ENCODE data around the gene BRIX1. TPM values are rescaled to one million over a fixed set of nuclear protein-coding genes. Genes with fewer than 3 reads are reported as not detected.
"Not testable (repeated sequence)": the region's sequence is repeated elsewhere in the genome, so short reads cannot be mapped to it uniquely, and the experiment has no call there.

The BRIX1 gene
- total RNA-seq, 2 donors from 2014 or later = 62.2 to 73.9 TPM

DNA sequence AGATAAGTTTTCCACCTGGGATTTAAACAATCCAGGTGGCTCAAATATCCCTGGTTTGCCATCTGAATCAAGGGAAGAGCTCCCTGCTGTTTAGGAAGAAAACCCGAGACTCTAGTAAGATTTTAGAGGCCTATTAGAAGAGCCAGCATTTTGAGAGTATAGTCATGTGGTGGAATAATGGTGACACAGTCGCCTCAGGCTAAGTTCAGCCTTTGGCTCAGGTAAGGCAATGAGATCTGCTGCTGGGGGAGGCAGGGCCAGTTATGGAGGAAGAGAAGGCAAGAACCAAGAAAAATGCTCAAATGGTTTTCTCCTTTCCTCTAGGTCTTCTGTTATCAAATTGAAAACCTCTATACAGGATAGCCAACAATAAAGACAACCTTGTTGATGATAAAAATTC is 16.4 kb upstream of the BRIX1 start:
- DNase-seq (ENCODE audit: low spot score in 2 of 2) = no peak
- no peaks in the 10 kb centered on the region for H3K9me3 Mint-ChIP-seq
- ATAC-seq = no peak
- no peaks in the 10 kb centered on the region for H3K36me3 Mint-ChIP-seq
- H3K27ac Mint-ChIP-seq = no peak overlapping the region

DNA sequence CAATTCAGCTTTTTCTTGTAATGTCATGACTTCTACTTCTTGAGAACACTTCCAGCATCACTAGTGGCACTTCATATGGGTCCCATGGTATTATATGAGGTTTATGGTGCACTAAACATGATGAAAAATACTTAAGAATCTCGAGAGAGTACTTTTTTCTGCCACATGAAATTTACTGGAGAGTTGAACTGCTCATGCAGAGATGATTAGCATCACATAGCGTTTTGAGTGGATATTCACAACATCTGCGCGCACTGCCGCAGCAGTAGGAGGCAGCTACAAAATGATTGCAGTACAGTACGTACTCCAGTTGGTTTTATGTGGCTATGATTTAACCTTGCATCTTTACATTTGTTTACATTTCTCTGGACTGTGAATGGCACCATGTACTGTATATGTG is 14.9 kb upstream of the BRIX1 start:
- Mint-ChIP-seq H3K36me3 (peaks cover 0 to 4% of the 10 kb centered on the region in 2 donors), H3K27ac (no peak overlapping the region), H3K9me3 (no peaks in the 10 kb centered on the region)
- ATAC-seq = no peak
- no peak for DNase-seq (ENCODE audit: low spot score in 2 of 2)

DNA sequence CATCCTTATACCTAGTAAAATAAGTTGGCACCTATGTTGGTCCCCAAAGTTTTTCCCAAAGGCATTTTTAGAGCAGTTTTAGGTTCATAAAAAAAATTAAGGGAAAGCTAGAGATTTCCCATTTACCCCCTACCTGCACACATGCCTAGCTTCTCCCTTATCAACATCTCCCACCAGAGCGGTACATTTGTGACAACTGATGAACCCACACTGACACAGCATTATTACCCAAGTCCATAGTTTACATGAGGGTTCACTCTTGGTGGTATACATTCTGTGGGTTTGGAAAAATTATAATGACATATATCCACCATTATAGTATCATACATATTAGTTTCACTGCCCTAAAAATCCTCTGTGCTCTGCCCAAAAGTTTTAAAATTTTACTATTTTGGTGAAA is 12.3 kb upstream of the BRIX1 start:
- peaks cover under 1 to 4% of the 10 kb centered on the region in 2 donors for H3K36me3 Mint-ChIP-seq
- ATAC-seq (no peak), DNase-seq (ENCODE audit: low spot score in 2 of 2) (no peak)
- H3K9me3 Mint-ChIP-seq = no peaks in the 10 kb centered on the region
- peak overlapping the region in 1 of 2 donors; percentile 38 for H3K27ac Mint-ChIP-seq

DNA sequence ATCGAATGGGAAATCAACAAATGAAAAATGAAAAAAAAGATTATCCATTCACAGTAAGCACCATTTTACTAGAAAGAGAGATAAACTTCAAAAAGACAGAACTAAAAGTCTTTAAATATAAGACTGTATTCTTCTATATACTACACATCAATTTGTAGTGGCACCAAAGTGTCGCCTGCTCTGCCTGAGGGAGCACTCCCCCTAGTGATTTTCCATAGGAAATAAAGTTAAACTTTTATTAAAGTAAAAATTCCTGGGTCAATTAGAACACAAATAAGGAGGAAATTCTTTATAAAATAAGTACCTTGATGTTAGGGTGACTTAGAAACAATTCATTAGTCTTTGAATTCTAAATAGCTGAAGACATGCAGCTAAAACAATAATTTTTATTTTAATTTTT is 9.9 kb upstream of the BRIX1 start:
- no peak overlapping the region for H3K27ac Mint-ChIP-seq
- H3K36me3 Mint-ChIP-seq = peaks cover 4 to 12% of the 10 kb centered on the region in 2 donors
- H3K9me3 Mint-ChIP-seq = no peaks in the 10 kb centered on the region
- ATAC-seq = no peak
- no peak for DNase-seq (ENCODE audit: low spot score in 2 of 2)

DNA sequence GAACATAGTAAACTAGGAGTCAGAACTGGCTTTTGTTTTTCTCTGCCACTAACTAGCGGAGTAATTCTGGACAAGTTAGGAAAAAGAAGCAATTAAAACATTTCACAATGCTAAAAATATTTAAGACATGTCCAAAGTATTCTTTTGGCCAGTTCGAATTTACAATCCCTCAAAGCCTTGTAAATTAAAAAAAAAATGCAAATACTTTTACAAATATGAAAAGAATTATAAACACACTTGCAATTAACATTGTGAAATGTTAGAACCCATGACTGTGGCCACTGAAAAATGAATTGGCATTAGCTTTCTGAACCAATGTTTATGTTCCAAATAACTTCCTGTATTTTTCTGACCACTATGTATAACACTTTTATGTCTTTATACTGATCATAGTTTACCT is 2.4 kb upstream of the BRIX1 start:
- DNase-seq (ENCODE audit: low spot score in 2 of 2) (no peak), ATAC-seq (no peak)
- no peak overlapping the region for H3K27ac Mint-ChIP-seq
- peaks cover 35 to 43% of the 10 kb centered on the region in 2 donors for H3K36me3 Mint-ChIP-seq
- no peaks in the 10 kb centered on the region for H3K9me3 Mint-ChIP-seq

DNA sequence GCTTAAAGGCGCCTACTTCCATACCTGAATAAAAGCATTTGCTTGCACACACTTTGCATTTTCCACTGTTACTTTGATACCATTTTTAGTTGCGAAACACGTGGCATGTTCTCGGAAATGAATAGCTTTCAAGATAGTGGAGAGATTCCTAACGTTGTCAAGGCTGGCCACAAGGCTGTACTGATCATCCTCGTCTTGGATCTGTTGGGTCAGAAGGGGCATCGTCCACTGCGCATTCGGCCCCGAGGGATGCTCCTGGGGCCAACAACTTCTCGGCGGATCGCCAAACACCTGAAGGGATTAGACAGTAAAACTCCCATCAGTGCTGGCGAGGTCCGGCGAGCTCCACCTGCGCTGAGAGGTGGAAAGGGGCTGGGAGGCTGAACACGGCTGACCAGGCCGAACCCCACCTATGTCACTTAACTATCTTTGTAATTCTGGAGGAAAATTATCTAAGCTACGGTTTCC is 806 bp upstream of the BRIX1 start:
- H3K27ac Mint-ChIP-seq = no peak overlapping the region
- H3K9me3 Mint-ChIP-seq = no peaks in the 10 kb centered on the region
- peak; percentile 7 to 43 for ATAC-seq
- DNase-seq (ENCODE audit: low spot score in 2 of 2) = no peak
- peaks cover 32 to 35% of the 10 kb centered on the region in 2 donors for H3K36me3 Mint-ChIP-seq

DNA sequence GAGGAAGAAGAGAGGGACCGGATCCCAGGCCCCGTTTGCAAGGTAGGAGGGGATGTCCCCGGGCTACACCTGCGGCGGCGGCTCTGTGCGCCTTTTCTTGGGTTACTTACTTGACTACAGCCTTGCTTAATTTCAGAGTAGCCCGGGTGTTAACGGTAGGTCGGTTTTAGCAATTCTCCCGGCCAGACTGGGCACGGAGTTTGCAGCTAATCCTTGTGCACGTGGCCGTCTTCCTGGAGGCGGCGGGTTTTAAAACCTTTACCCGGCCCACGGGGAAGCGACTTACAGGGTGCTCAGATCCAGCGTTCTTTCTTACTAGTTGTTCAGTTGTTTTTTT is 313 bp downstream of the BRIX1 start:
- ATAC-seq (peak in 1 of 2 donors; percentile 27), DNase-seq (ENCODE audit: low spot score in 2 of 2) (peak in 1 of 2 donors; percentile 15)
- peaks cover 30 to 35% of the 10 kb centered on the region in 2 donors for H3K36me3 Mint-ChIP-seq
- no peak overlapping the region for H3K27ac Mint-ChIP-seq
- no peaks in the 10 kb centered on the region for H3K9me3 Mint-ChIP-seq

DNA sequence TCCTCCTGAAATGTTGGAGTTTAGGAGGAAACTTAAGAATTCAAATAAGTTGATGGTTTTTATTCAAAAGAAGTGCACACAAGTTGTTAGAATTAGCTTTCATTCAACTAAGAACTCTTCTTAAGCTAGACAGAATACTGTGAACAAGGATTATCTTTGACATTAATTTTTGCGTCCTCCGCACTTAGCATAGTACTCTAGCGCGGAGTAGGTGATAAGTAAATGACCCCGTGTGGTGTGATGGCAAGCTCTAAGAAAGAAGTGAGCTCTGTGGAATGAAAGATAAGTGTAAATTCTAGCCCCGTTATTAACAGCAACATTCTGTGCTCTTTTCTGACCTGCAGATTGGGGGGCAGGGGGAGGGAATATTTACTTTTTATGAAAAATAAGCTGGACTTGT is 1.0 kb downstream of the BRIX1 start:
- ATAC-seq = no peak
- Mint-ChIP-seq H3K27ac (no peak overlapping the region), H3K36me3 (peaks cover 28 to 35% of the 10 kb centered on the region in 2 donors), H3K9me3 (no peaks in the 10 kb centered on the region)
- DNase-seq (ENCODE audit: low spot score in 2 of 2) = no peak

DNA sequence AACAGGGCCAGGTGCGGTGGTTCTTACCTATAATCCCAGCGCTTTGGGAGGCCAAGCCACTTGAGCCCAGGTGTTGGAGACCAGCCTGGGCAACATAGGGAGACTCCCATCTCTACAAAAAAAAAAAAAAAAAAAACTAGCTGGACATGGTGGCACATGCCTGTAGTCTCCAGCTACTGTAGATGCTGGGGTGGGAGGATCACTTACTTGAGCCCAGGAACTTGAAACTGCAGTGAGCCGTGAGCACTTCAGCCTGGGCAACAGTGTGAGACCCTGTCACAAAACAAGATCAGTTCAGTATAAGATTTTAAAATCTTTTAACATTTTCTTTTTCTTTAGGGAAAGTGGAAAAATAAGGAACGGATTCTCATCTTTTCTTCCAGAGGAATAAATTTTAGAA is 2.5 kb downstream of the BRIX1 start:
- Mint-ChIP-seq H3K36me3 (peaks cover 22 to 27% of the 10 kb centered on the region in 2 donors), H3K9me3 (no peaks in the 10 kb centered on the region), H3K27ac (peak overlapping the region in 1 of 2 donors; percentile 6)
- DNase-seq (ENCODE audit: low spot score in 2 of 2) (no peak), ATAC-seq (no peak)

DNA sequence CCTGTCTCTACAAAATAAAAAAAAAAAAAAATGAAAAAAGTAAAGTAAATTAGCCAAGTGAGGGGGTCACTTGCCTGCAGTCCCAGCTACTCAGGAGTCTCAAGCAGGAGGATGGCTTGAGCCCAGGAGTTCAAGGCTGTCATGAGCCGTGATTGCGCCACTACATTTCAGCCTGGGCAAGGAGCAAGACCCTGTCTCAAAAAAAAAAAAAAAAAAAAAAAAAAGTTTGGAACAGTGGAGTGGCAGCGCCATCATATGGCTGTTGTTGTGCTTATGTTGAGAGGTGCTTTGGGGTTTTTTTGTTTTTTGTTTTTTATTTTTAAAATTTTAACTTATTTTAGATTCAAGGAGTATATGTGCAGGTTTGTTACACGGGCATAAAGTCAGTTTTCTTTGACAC is 3.6 kb downstream of the BRIX1 start:
- H3K9me3 Mint-ChIP-seq = no peaks in the 10 kb centered on the region

DNA sequence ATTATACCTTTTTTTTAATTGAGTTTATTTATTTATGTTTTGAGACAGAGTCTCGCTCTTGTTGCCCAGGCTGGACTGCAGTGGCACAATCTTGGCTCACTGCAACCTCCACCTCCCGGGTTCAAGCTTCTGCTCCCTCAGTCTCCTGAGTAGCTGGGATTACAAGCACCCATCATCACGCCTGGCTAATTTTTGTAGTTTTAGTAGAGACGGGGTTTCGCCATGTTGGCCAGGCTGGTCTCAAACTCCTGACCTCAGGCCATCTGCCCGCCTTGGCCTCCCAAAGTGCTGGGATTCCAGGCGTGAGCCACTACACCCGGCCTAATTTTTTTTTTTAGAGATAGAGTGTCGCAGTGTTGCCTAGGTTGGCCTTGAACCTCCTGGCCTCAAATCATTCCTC is 7.7 kb downstream of the BRIX1 start:
- peak overlapping the region; percentile 77 to 79 for H3K27ac Mint-ChIP-seq
- H3K36me3 Mint-ChIP-seq = peaks cover 6 to 28% of the 10 kb centered on the region in 2 donors
- DNase-seq (ENCODE audit: low spot score in 2 of 2); H3K9me3 Mint-ChIP-seq: not testable (repeated sequence)
- ATAC-seq = peak in 1 of 2 donors; percentile 7

More for the DNA sequence above, 3.6 kb downstream of the BRIX1 start:
- Mint-ChIP-seq H3K27ac (peak overlapping the region in 1 of 2 donors; percentile 79), H3K36me3 (peaks cover 21 to 26% of the 10 kb centered on the region in 2 donors)
- ATAC-seq (no peak), DNase-seq (ENCODE audit: low spot score in 2 of 2) (no peak)

DNA sequence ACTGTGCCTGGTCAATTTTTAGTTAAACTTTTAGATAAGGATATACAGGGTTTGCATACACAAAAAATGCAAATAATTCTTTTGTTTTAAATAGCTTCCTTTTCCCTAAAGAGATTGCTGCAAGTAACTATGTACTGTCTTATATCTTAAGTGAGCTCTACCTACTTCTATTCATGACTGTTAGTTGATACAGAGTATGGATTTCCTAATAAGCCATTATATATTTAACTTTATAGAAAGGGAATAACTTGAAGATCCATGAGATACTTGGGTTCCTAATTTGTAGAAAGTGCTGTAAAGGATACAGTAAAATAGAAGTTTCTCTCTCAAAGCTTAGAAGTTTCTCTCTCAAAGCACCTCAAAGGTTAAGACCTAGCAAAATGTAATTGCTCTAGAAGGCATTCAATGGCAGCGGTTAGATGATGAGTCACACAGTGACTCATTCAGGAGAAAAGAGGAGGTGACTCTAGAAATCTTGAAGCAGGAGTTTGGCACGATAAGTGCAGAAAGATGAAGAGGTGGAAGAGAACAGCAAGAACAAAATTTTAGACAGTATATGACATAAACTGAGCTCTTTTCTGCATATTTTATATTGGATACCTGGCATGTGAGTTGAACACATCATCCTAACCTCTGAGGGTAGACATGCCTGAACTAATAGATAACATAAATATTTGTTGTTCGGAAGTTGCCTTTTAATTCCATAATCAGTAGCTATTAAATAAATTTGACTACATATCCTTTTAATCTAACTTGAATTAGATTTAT is 8.4 kb downstream of the BRIX1 start:
- Mint-ChIP-seq H3K27ac (peak overlapping the region; percentile 77 to 79), H3K9me3 (no peaks in the 10 kb centered on the region), H3K36me3 (peaks cover 6 to 28% of the 10 kb centered on the region in 2 donors)
- DNase-seq (ENCODE audit: low spot score in 2 of 2) = peak in 1 of 2 donors; percentile 27
- peak; percentile 97 to 98 for ATAC-seq

DNA sequence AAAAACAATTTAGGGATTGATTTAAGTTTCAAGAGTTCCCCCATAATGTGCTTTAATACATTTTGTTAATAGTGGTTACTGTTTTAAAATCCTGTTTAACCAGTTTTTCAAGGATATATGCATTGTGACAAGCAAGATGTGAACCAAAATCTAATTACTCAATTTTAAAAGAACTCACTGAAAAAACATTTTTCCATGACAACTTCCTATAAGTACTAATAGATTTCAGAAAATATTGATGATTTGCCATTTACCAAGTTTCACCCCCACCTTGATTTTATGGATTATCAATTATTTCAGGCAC is 8.9 kb downstream of the BRIX1 start:
- H3K27ac Mint-ChIP-seq = peak overlapping the region; percentile 77 to 79
- no peaks in the 10 kb centered on the region for H3K9me3 Mint-ChIP-seq
- no peak for DNase-seq (ENCODE audit: low spot score in 2 of 2)
- H3K36me3 Mint-ChIP-seq = peaks cover 6 to 28% of the 10 kb centered on the region in 2 donors
- ATAC-seq = no peak

DNA sequence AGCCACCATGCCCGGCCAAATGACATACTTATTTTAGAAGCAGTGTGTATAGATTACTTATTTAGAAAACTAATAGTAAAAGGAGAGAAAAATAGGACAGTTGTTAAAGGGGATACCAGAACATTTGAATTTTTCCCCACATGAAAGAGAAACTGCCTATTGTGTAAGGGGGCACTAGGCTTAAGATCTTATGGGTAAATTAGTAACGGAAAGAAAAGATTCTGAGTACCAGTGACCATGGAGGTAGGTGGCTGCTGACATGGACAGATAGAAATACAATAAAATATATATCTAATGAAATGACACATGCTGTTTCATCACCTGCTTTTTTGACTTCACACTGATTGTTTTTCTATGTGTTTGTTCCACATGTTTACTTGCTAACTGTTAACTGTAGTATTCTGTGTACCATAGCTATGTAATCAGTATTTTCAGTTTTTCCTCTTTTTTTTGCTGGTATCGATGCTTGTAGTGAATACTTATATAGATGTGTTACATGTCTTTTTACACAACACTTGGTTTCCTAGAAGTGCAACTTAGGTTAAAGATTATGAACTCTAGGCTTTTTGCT is 10.9 kb downstream of the BRIX1 start:
- Mint-ChIP-seq H3K9me3 (no peaks in the 10 kb centered on the region), H3K36me3 (peaks cover 21 to 40% of the 10 kb centered on the region in 2 donors), H3K27ac (peak overlapping the region in 1 of 2 donors; percentile 91)
- no peak for ATAC-seq
- DNase-seq (ENCODE audit: low spot score in 2 of 2) = no peak

DNA sequence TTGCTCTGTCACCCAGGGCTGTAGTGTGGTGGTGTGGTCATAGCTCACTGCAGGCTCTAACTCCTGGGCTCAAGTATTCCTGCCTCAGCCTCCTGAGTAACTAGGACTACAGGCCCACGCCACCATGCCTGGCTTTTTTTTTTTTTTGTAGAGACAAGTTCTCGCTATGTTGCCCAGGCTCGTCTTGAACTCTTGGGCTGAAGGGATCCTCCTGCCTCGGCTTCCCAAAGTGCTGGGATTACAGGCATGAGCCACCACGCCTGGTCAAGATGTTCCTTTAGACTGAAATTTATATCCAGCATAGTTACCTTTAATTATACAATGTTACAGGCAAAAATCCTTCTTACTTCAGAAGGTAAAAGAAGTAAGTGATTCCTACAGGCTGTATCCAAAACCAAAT is 12.3 kb downstream of the BRIX1 start:
- Mint-ChIP-seq H3K27ac (no peak overlapping the region), H3K36me3 (peaks cover 24 to 41% of the 10 kb centered on the region in 2 donors), H3K9me3 (no peaks in the 10 kb centered on the region)
- no peak for ATAC-seq
- DNase-seq (ENCODE audit: low spot score in 2 of 2) = no peak

DNA sequence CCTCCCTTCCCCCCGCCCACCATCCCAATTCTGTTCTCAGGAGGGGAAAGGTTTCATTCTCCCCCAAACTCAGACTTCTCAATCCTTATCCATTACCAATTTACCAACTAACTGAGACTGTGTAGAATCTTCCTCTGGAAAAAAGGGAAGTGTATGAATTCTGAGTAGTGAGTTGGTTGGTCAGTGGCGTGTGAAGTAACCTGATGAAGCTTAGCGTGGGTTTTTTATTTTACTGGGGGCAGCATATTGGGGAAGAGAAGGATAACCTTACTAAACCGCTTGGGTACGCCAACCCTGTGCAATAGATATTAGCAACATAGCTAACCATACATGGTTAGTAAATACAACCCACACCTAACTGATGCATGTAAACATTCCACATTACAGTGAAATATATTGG is 12.8 kb downstream of the BRIX1 start:
- no peak for DNase-seq (ENCODE audit: low spot score in 2 of 2)
- Mint-ChIP-seq H3K27ac (no peak overlapping the region), H3K36me3 (peaks cover 24 to 41% of the 10 kb centered on the region in 2 donors), H3K9me3 (no peaks in the 10 kb centered on the region)
- no peak for ATAC-seq

DNA sequence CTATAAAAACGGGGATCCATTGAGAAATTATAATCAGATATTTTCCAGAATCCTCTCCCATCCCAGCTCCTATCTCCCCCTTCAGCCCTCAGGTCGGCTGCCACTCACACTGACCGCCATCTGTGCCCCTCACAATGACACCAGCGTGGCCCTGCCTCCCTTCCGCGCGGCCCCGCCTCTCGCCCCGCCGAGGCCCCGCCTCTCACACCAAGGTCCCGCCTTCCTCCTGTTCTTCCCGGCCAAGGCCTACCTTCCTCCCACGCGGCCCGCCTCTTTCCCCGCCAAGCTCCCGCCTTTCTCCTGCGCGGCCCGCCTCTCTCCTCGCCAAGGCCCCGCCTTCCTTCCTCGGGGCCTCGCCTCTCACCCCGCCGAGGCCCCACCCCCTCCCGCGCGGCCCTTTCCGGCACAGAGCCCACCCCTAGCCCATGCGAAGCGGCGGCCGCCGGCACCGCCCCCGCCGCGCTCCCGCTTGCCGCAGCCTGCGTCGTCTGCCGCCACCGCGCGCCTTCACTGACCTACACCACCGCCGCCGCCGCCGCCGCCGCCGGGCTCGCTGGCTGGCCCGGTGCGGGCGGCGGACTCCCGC is 13.7 kb downstream of the BRIX1 start, which contains the start of gene DNAJC21:
Gene DNAJC21 (plus strand): TSS at position 426 of the 586 bp plus-strand sequence. CDS start 261 bp downstream, outside the sequence.
- Mint-ChIP-seq H3K27ac (peak within 1 kb of the TSS; percentile 93 to 99), H3K9me3 (no peaks in the 10 kb centered on the region), H3K36me3 (peaks cover 19 to 42% of the 10 kb centered on the region in 2 donors)
- peak; percentile 98 for DNase-seq (ENCODE audit: low spot score in 2 of 2)
- ATAC-seq = peak; percentile 89 to 90
